WTC11 (cell line): ENCODE data around the gene SLC44A1. TPM values are rescaled to one million over a fixed set of nuclear protein-coding genes. Genes with fewer than 3 reads are reported as not detected.
A peak's percentile ranks its signal among the peaks of the same experiment; 100 is the strongest.
"Not testable (repeated sequence)": the region's sequence is repeated elsewhere in the genome, so short reads cannot be mapped to it uniquely, and the experiment has no call there.

Experiments
- ATAC-seq: fragments of 200-7000 bp; cut with Tn5 transposase; 2 replicates; pipeline ENCODE4 v1.10.0; 2021; ENCODE audit warnings: mild to moderate bottlenecking, moderate library complexity
- CTCF ChIA-PET: fragments of 300-600 bp; sonication (Branson Sonifier 250); formaldehyde crosslinking; loops from one replicate; lab custom pipeline; 2021; ENCODE audit warnings: antibody characterized with exemption; lab: Charles Lee
- POLR2A ChIA-PET: fragments of 350-600 bp; sonication (Branson Sonifier 250); formaldehyde crosslinking; loops from one replicate; lab custom pipeline; 2021; ENCODE audit warnings: antibody characterized with exemption; lab: Charles Lee
- DNase-seq: peaks from one replicate; pipeline ENCODE4 v3.0.0; 2021; ENCODE audit warnings: low spot score
- H3K27ac Mint-ChIP-seq: 2 replicates; pipeline ENCODE4 v1.8.0; 2021; ENCODE audit warnings: mixed read lengths
- H3K27me3 Mint-ChIP-seq: 2 replicates; pipeline ENCODE4 v1.8.0; 2021; ENCODE audit warnings: low read depth, mild to moderate bottlenecking, moderate library complexity, mixed read lengths
- H3K36me3 Mint-ChIP-seq: 2 replicates; pipeline ENCODE4 v1.8.0; 2021; ENCODE audit warnings: mixed read lengths
- H3K4me1 Mint-ChIP-seq: 2 replicates; pipeline ENCODE4 v1.8.0; 2022; ENCODE audit warnings: mixed read lengths
- H3K4me3 Mint-ChIP-seq: 2 replicates; pipeline ENCODE4 v1.8.0; 2021; ENCODE audit warnings: mild to moderate bottlenecking, moderate library complexity, mixed read lengths
- H3K9me3 Mint-ChIP-seq: 2 replicates; pipeline ENCODE4 v1.8.0; 2021; ENCODE audit warnings: mixed read lengths
- ARID4B ChIP-seq: sonication (generic); formaldehyde crosslinking; IDR thresholded peaks from 2 replicates; pipeline ENCODE4 v1.8.0; 2023; ENCODE audit warnings: missing genetic modification reagents, mild to moderate bottlenecking, borderline replicate concordance
- ATF3 ChIP-seq: sonication (generic); formaldehyde crosslinking; conservative IDR thresholded peaks from 2 replicates; pipeline ENCODE4 v1.8.1; 2022; ENCODE audit warnings: mild to moderate bottlenecking, missing genetic modification reagents
- E2F4 ChIP-seq: sonication (generic); formaldehyde crosslinking; IDR thresholded peaks from 2 replicates; pipeline ENCODE4 v1.8.1; 2022; ENCODE audit warnings: low read depth, mild to moderate bottlenecking, moderate library complexity, missing genetic modification reagents, borderline replicate concordance
- EMX1 ChIP-seq: fragments of 250-450 bp; sonication (Bioruptor Pico); IDR thresholded peaks from 2 replicates; pipeline ENCODE4 v1.8.0; 2021; ENCODE audit warnings: mild to moderate bottlenecking
- GABPB1 ChIP-seq: sonication (generic); formaldehyde crosslinking; IDR thresholded peaks from 2 replicates; pipeline ENCODE4 v1.8.1; 2023; ENCODE audit warnings: mild to moderate bottlenecking, missing genetic modification reagents
- HMGA2 ChIP-seq: fragments of 250-450 bp; sonication (Bioruptor Pico); IDR thresholded peaks from 2 replicates; pipeline ENCODE4 v1.4.0; 2021; ENCODE audit warnings: mild to moderate bottlenecking, moderate library complexity
- MAX ChIP-seq: sonication (generic); formaldehyde crosslinking; IDR thresholded peaks from 2 replicates; pipeline ENCODE4 v1.8.0; 2022; ENCODE audit warnings: mild to moderate bottlenecking, missing genetic modification reagents
- NFATC4 ChIP-seq: fragments of 250-450 bp; sonication (Bioruptor Pico); IDR thresholded peaks from 2 replicates; pipeline ENCODE4 v1.9.0; 2021; ENCODE audit warnings: mild to moderate bottlenecking
- RORB ChIP-seq: fragments of 250-450 bp; sonication (Bioruptor Pico); IDR thresholded peaks from 2 replicates; pipeline ENCODE4 v1.9.0; 2021; ENCODE audit warnings: mild to moderate bottlenecking
- SOX15 ChIP-seq: fragments of 250-450 bp; sonication (Bioruptor Pico); IDR thresholded peaks from 2 replicates; pipeline ENCODE4 v1.9.0; 2021; ENCODE audit warnings: mild to moderate bottlenecking
- TEAD4 ChIP-seq: sonication (generic); formaldehyde crosslinking; IDR thresholded peaks from 2 replicates; pipeline ENCODE4 v1.8.0; 2022; ENCODE audit warnings: mild to moderate bottlenecking, missing genetic modification reagents
- USF1 ChIP-seq: sonication (generic); formaldehyde crosslinking; IDR thresholded peaks from 2 replicates; pipeline ENCODE4 v1.8.0; 2022; ENCODE audit warnings: mild to moderate bottlenecking, missing genetic modification reagents
- ZBTB43 ChIP-seq: sonication (generic); formaldehyde crosslinking; IDR thresholded peaks from 2 replicates; pipeline ENCODE4 v1.8.1; 2023; ENCODE audit warnings: mild to moderate bottlenecking, missing genetic modification reagents
- ZNF219 ChIP-seq: sonication (generic); formaldehyde crosslinking; IDR thresholded peaks from 2 replicates; pipeline ENCODE4 v1.8.0; 2023; ENCODE audit warnings: missing genetic modification reagents, mild to moderate bottlenecking, borderline replicate concordance
- ZNF263 ChIP-seq: sonication (generic); formaldehyde crosslinking; IDR thresholded peaks from 2 replicates; pipeline ENCODE4 v1.8.1; 2022; ENCODE audit warnings: low read depth, mild to moderate bottlenecking, moderate library complexity, missing genetic modification reagents
- ZNF396 ChIP-seq: fragments of 250-450 bp; sonication (Bioruptor Pico); IDR thresholded peaks from 2 replicates; pipeline ENCODE4 v1.8.0; 2021; ENCODE audit warnings: mild to moderate bottlenecking, moderate library complexity, borderline replicate concordance
- ZNF671 ChIP-seq: fragments of 250-450 bp; sonication (Bioruptor Pico); IDR thresholded peaks from 2 replicates; pipeline ENCODE4 v1.8.0; 2021; ENCODE audit warnings: mild to moderate bottlenecking
- total RNA-seq: library from RNA; stranded (reverse); gene quantifications from 3 replicates; pipeline ENCODE4 v1.2.3, GENCODE V29; 2021

The SLC44A1 gene
- total RNA-seq, 1 experiment from 2014 or later, result 48.9 TPM

GRCh38 chr9:105262497-105262896 is 18.0 kb downstream of the SLC44A1 start:
- no peak for ATAC-seq
- no peaks in the 10 kb centered on the region for H3K9me3 Mint-ChIP-seq
- H3K27ac Mint-ChIP-seq, result peak overlapping the region; percentile 58; the same call in 1 of the 2 replicates
- POLR2A ChIA-PET, result no interaction called here
- no peak overlapping the region for H3K4me3 Mint-ChIP-seq
- H3K4me1 Mint-ChIP-seq, result peaks cover 35% of the 10 kb centered on the region
- CTCF ChIA-PET, result interaction anchor here (0.8 kb wide), 1 partner anchor 18 kb away, joined by 5 read pairs; the partner anchor contains the start of gene SLC44A1
- H3K27me3 Mint-ChIP-seq, result no peaks in the 10 kb centered on the region
- no peaks in the 10 kb centered on the region for H3K36me3 Mint-ChIP-seq
- TF ChIP-seq USF1 (CRISPR knock-in tag), result no peak
- TF ChIP-seq TEAD4 (CRISPR knock-in tag), result no peak
- no peak for TF ChIP-seq ZBTB43 (CRISPR knock-in tag)
- TF ChIP-seq EMX1, result no peak
- TF ChIP-seq HMGA2 (CRISPR knock-in tag), result no peak
- TF ChIP-seq ARID4B (CRISPR knock-in tag), result no peak
- no peak for TF ChIP-seq ZNF671
- TF ChIP-seq GABPB1 (CRISPR knock-in tag), result no peak
- TF ChIP-seq ZNF396 (CRISPR knock-in tag), result no peak
- no peak for TF ChIP-seq E2F4 (CRISPR knock-in tag)
- no peak for TF ChIP-seq ATF3 (CRISPR knock-in tag)
- no peak for DNase-seq

GRCh38 chr9:105264380-105264779 is 19.9 kb downstream of the SLC44A1 start:
- no peak for TF ChIP-seq ZNF263 (CRISPR knock-in tag)
- no peak for TF ChIP-seq SOX15 (CRISPR knock-in tag)
- no peak for TF ChIP-seq NFATC4 (CRISPR knock-in tag)
- no peak for TF ChIP-seq MAX (CRISPR knock-in tag)
- TF ChIP-seq RORB, result no peak
- TF ChIP-seq ZBTB43 (CRISPR knock-in tag), result no peak
- no peak for TF ChIP-seq ZNF219
- ATAC-seq (no peak), DNase-seq (no peak)
- H3K27me3 Mint-ChIP-seq, result no peaks in the 10 kb centered on the region
- POLR2A ChIA-PET, result no interaction called here
- H3K4me1 Mint-ChIP-seq, result peaks cover 31% of the 10 kb centered on the region
- H3K4me3 Mint-ChIP-seq, result no peak overlapping the region
- no peaks in the 10 kb centered on the region for H3K36me3 Mint-ChIP-seq
- CTCF ChIA-PET, result no interaction called here
- H3K27ac Mint-ChIP-seq, result 0 out of 2 replicates have a peak overlapping the region, but pooled peaks have one; percentile 28
- no peaks in the 10 kb centered on the region for H3K9me3 Mint-ChIP-seq

GRCh38 chr9:105268254-105268653 is 23.8 kb downstream of the SLC44A1 start:
- peak overlapping the region; percentile 34; the same call in 1 of the 2 replicates for H3K27ac Mint-ChIP-seq
- POLR2A ChIA-PET, H3K36me3 Mint-ChIP-seq, ATAC-seq, H3K4me3 Mint-ChIP-seq, DNase-seq, H3K27me3 Mint-ChIP-seq, H3K9me3 Mint-ChIP-seq: not testable (repeated sequence)
- CTCF ChIA-PET, result interaction anchor here (1.1 kb wide), 1 partner anchor 12 kb away, joined by 3 read pairs; no protein-coding TSS in a partner anchor
- peaks cover 34% of the 10 kb centered on the region for H3K4me1 Mint-ChIP-seq
